Spleen (tissue), 11 donors: Measurements from ENCODE around the gene NIPSNAP2. TPM values are rescaled to one million over a fixed set of nuclear protein-coding genes. Genes with fewer than 3 reads are reported as not detected.
"Not testable (repeated sequence)": the region's sequence is repeated elsewhere in the genome, so short reads cannot be mapped to it uniquely, and the experiment has no call there.

Experiments used
- DNase-seq: peaks from one replicate; pipeline ENCODE4 v3.0.0-alpha.2; 2020
- H3K27ac ChIP-seq, 8 donors: fragments of 200-600 bp; sonication (generic) in 7 of 8; 1 replicate in 4 of 8; 2 replicates in 4 of 8; pipeline versions ENCODE4 v1.5.0 to v1.8.0; 2016 to 2021; ENCODE audit warnings: inconsistent platforms in 4 of 8, mild to moderate bottlenecking in 4 of 8, moderate library complexity in 1 of 8
- H3K27me3 ChIP-seq, 7 donors: fragments of 200-600 bp; sonication (generic) in 6 of 7; replicated peaks in 1 of 7; 1 replicate in 4 of 7; 2 replicates in 3 of 7; pipeline versions ENCODE4 v1.5.0 to v1.8.0; 2016 to 2021; ENCODE audit warnings: inconsistent platforms in 3 of 7, mild to moderate bottlenecking in 1 of 7
- H3K36me3 ChIP-seq, 6 donors: fragments of 200-600 bp; sonication (generic) in 5 of 6; 1 replicate in 4 of 6; 2 replicates in 2 of 6; pipeline versions ENCODE4 v1.5.0 to v1.8.0; 2016 to 2021; ENCODE audit warnings: inconsistent platforms in 2 of 6
- H3K4me1 ChIP-seq, 6 donors: fragments of 200-600 bp; sonication (generic) in 5 of 6; 1 replicate in 3 of 6; 2 replicates in 3 of 6; pipeline versions ENCODE4 v1.5.0 to v1.8.0; 2016 to 2021; ENCODE audit warnings: inconsistent platforms in 3 of 6
- H3K4me3 ChIP-seq, 8 donors: fragments of 200-600 bp; sonication (generic) in 7 of 8; 1 replicate in 4 of 8; 2 replicates in 4 of 8; pipeline versions ENCODE4 v1.5.0 to v1.8.0; 2016 to 2021; ENCODE audit warnings: inconsistent platforms in 4 of 8, mild to moderate bottlenecking in 4 of 8, moderate library complexity in 2 of 8
- H3K9me3 ChIP-seq, 8 donors: fragments of 200-600 bp; sonication (generic) in 7 of 8; 1 replicate in 4 of 8; 2 replicates in 4 of 8; pipeline versions ENCODE4 v1.5.0 to v1.8.0; 2016 to 2021; ENCODE audit warnings: inconsistent platforms in 4 of 8
- POLR2A ChIP-seq, 3 donors: fragments of 450-650 bp; IDR thresholded peaks; one replicate each; pipeline ENCODE4 v1.5.1; 2017; ENCODE audit warnings: antibody characterized with exemption in 3 of 3, mild to moderate bottlenecking in 1 of 3
- POLR2AphosphoS5 ChIP-seq, 3 donors: sonication (generic); formaldehyde crosslinking; IDR thresholded peaks; one replicate each; pipeline ENCODE4 v1.5.1; 2017; ENCODE audit warnings: antibody characterized with exemption in 3 of 3
- WGBS, 5 donors: extraction: QIAGEN DNeasy Blood & Tissue Kit in 3 of 5; methylation state at CpG; one replicate each; pipeline versions ENCODE4 v1.1.5 to v1.1.7; 2013 to 2018; 5-methylcytosine and 5-hydroxymethylcytosine counted together
- intact Hi-C: fragments of 100-400 bp; cut with DNase I; formaldehyde crosslinking; loops from one replicate; pipeline ENCODE4 v1.15.0; 2023; ENCODE audit warnings: low total_unique reads
- polyA plus RNA-seq, 3 donors: library from polyadenylated mRNA; stranded (reverse); fragments of 200-250 nt; gene quantifications; one replicate each; pipeline ENCODE4 v1.2.1, GENCODE V29; 2013
- total RNA-seq, 7 donors: library from RNA; depleted of rRNA in 3 of 7; stranded (reverse); fragments of >200 nt in 3 of 7; fragmentation: NEBNext Ultra II Directional in 4 of 7; extraction: Animal tissue kit (Norgen Biotek cat#: 25700) in 4 of 7; gene quantifications; one replicate each; pipeline versions ENCODE4 v1.1.0 to v1.2.1, GENCODE V29; 2016 to 2021
- TF ChIP-seq, protein P1 (sequence below), 11 experiments: fragments of 200-600 bp in 7 of 11; fragments of 450-650 bp in 4 of 11; sonication (generic) in 4 of 11; IDR thresholded peaks in 8 of 11; conservative IDR thresholded peaks in 3 of 11; 1 replicate in 7 of 11; 2 replicates in 4 of 11; pipeline versions ENCODE4 v1.4.0 to v1.8.0; 2016 to 2021; ENCODE audit warnings: antibody characterized with exemption in 11 of 11, inconsistent platforms in 4 of 11, mild to moderate bottlenecking in 1 of 11
- donor health status: healthy with polysubstance abuse.
- donor health status: DM: no; HTN: no; CAD: no; lungs with moderate emphysema.
- donor health status: DM: no; HTN: no; CAD: no.
- donor health status: Bipolar disorder and iron deficiency.
- donor health status: healthy.
- donor health status: DM: no; HTN: no; CAD: no.
- donor health status: DM: yes; HTN: yes; CAD: no.

Gene NIPSNAP2
- total and polyA plus RNA-seq, 10 donors, result 26.8 to 54.1 (median 36.0) TPM

GRCh38 chr7:55951637-55952351, 12.6 kb upstream of the NIPSNAP2 start, which contains the start of gene MRPS17:
TSS of gene MRPS17 (plus strand) at chr7:55951877. CDS start at chr7:55953196, 1,319 bp downstream.
- H3K9me3 ChIP-seq, result peaks cover 0 to 4% (median under 1%) of the 10 kb centered on the region in 8 donors
- DNase-seq, result peak; percentile 98
- no peaks in the 10 kb centered on the region for H3K27me3 ChIP-seq
- TF ChIP-seq, protein P1, sequence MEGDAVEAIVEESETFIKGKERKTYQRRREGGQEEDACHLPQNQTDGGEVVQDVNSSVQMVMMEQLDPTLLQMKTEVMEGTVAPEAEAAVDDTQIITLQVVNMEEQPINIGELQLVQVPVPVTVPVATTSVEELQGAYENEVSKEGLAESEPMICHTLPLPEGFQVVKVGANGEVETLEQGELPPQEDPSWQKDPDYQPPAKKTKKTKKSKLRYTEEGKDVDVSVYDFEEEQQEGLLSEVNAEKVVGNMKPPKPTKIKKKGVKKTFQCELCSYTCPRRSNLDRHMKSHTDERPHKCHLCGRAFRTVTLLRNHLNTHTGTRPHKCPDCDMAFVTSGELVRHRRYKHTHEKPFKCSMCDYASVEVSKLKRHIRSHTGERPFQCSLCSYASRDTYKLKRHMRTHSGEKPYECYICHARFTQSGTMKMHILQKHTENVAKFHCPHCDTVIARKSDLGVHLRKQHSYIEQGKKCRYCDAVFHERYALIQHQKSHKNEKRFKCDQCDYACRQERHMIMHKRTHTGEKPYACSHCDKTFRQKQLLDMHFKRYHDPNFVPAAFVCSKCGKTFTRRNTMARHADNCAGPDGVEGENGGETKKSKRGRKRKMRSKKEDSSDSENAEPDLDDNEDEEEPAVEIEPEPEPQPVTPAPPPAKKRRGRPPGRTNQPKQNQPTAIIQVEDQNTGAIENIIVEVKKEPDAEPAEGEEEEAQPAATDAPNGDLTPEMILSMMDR (IDR thresholded peaks at IDR 0.05 in 8 of 11, conservative IDR thresholded peaks at IDR 0.05 in 3 of 11), result peak in 3 of 11 experiments; percentile 12 to 44 (median 26)
- peak in 1 of 3 donors; percentile 77 for TF ChIP-seq POLR2A (IDR thresholded peaks at IDR 0.05)
- TF ChIP-seq POLR2AphosphoS5 (IDR thresholded peaks at IDR 0.05), result peak; percentile 97 to 98 (median 98)
- peaks cover 7 to 24% (median 17%) of the 10 kb centered on the region in 6 donors for H3K4me1 ChIP-seq
- peak within 1 kb of the TSS; percentile 74 to 88 (median 82) for H3K27ac ChIP-seq
- peak within 1 kb of the TSS; percentile 66 to 92 (median 79) for H3K4me3 ChIP-seq
- WGBS, 5 donors, result 0 to 1% (median 1%) methylated on average over 45 to 53 of the region's 53 CpGs
- peaks cover 0 to 39% (median 19%) of the 10 kb centered on the region in 6 donors for H3K36me3 ChIP-seq
- intact Hi-C loops, result no loop called here

GRCh38 chr7:55952352-55952671, 12.1 kb upstream of the NIPSNAP2 start:
- H3K27ac ChIP-seq, result peak overlapping the region; percentile 74 to 88 (median 82)
- H3K4me3 ChIP-seq, result peak overlapping the region; percentile 66 to 92 (median 79)
- WGBS, 5 donors, result 38 to 48% (median 39%) methylated on average over 19 of the region's 19 CpGs
- H3K9me3 ChIP-seq, intact Hi-C loops, H3K27me3 ChIP-seq, DNase-seq: not testable (repeated sequence)
- H3K4me1 ChIP-seq, result peaks cover 7 to 24% (median 17%) of the 10 kb centered on the region in 6 donors
- H3K36me3 ChIP-seq, result peaks cover 0 to 42% (median 19%) of the 10 kb centered on the region in 6 donors

- no peak for TF ChIP-seq POLR2AphosphoS5 (IDR thresholded peaks at IDR 0.05)
- TF ChIP-seq, protein P1 (IDR thresholded peaks at IDR 0.05 in 8 of 11, conservative IDR thresholded peaks at IDR 0.05 in 3 of 11), result no peak
- no peak for TF ChIP-seq POLR2A (IDR thresholded peaks at IDR 0.05)
- Histone ChIP-seq H3K27ac (no peak overlapping the region), H3K36me3 (peaks cover 0 to 42% (median 19%) of the 10 kb centered on the region in 6 donors), H3K4me3 (no peak overlapping the region), H3K9me3 (no peaks in the 10 kb centered on the region), H3K27me3 (no peaks in the 10 kb centered on the region), H3K4me1 (peaks cover 7 to 24% (median 17%) of the 10 kb centered on the region in 6 donors)
- intact Hi-C loops, result no loop called here
- no peak for DNase-seq
- 90 to 94% (median 92%) methylated on average over 10 to 11 of the region's 11 CpGs for WGBS, 5 donors
These were observed 10.5 kb upstream of the NIPSNAP2 start for GRCh38 chr7:55953707-55954475.

- H3K36me3 ChIP-seq, result peaks cover 0 to 42% (median 19%) of the 10 kb centered on the region in 6 donors
- TF ChIP-seq, protein P1 (IDR thresholded peaks at IDR 0.05 in 8 of 11, conservative IDR thresholded peaks at IDR 0.05 in 3 of 11), result no peak
- no peak for TF ChIP-seq POLR2AphosphoS5 (IDR thresholded peaks at IDR 0.05)
- TF ChIP-seq POLR2A (IDR thresholded peaks at IDR 0.05), result no peak
- H3K4me3 ChIP-seq, result no peak overlapping the region
- 88 to 95% (median 92%) methylated on average over 4 of the region's 4 CpGs for WGBS, 5 donors
- no peaks in the 10 kb centered on the region for H3K9me3 ChIP-seq
- DNase-seq, result no peak
- intact Hi-C loops, result loop anchor here (5.0 kb wide), 1 partner anchor 70 kb away; the partner anchor contains the start of gene ZNF713
- H3K4me1 ChIP-seq, result peaks cover 6 to 19% (median 16%) of the 10 kb centered on the region in 6 donors
- H3K27me3 ChIP-seq, result no peaks in the 10 kb centered on the region
- no peak overlapping the region for H3K27ac ChIP-seq
These were observed 7.2 kb upstream of the NIPSNAP2 start for GRCh38 chr7:55957190-55957589.
